Pons (tissue), 1 donor: ENCODE results near the gene ZBTB4.

Source experiments
- DNase-seq: peaks from one replicate; pipeline ENCODE4 v3.0.0-alpha.2; 2016; ENCODE audit warnings: low spot score

ZBTB4 gene, protein sequence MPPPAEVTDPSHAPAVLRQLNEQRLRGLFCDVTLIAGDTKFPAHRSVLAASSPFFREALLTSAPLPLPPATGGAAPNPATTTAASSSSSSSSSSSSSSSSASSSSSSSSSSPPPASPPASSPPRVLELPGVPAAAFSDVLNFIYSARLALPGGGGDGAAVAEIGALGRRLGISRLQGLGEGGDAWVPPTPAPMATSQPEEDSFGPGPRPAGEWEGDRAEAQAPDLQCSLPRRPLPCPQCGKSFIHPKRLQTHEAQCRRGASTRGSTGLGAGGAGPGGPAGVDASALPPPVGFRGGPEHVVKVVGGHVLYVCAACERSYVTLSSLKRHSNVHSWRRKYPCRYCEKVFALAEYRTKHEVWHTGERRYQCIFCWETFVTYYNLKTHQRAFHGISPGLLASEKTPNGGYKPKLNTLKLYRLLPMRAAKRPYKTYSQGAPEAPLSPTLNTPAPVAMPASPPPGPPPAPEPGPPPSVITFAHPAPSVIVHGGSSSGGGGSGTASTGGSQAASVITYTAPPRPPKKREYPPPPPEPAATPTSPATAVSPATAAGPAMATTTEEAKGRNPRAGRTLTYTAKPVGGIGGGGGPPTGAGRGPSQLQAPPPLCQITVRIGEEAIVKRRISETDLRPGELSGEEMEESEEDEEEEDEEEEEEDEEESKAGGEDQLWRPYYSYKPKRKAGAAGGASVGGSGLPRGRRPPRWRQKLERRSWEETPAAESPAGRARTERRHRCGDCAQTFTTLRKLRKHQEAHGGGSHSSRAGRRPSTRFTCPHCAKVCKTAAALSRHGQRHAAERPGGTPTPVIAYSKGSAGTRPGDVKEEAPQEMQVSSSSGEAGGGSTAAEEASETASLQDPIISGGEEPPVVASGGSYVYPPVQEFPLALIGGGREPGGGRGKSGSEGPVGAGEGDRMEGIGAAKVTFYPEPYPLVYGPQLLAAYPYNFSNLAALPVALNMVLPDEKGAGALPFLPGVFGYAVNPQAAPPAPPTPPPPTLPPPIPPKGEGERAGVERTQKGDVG

DNA sequence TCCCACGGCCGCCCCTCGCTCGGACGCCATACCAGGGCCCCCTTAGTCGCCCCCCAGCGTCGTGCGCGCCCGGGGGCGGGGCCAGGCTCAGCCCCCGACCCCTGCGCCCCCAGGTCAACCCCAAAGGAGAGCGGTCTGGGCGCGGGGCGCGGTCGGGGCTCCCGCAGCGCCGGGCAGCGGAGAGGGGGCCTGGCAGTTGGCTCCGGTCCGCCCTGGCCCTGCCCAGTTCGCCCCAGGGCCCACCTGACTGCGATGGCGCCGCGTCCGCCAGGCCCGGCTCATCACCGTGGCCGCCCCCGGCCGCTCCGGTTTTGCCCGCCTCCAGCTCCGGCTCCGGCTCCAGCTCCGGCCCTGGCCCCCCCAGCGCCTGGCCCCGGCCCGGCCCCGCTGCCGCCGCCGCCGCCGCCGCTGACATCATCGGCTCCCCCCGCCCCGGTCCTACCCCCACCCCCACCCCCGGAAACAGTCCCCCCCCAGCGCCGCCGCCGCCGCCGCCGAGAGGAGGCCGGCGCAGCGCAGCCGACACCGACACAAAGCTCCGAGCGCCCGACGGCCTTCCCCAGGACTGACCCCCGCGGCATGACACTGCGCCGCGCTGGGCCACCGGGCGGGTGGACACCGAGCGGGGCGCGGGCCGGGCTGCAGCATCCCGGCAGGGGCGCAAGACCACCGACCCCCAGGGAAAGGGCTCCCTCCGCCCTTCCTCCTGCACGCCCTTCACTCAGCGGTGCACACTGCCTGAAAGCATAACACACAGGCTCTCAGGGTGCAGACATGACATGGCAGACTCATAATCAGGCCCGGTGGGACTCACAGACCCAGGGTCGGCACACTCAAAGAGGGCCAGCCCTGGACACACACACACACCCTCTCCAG, at the start of gene ZBTB4:
TSS of gene ZBTB4 (minus strand) at position 419 of the 876 bp plus-strand sequence. CDS start 12,830 bp downstream, outside the sequence.
- DNase-seq, result no peak

- DNase-seq, result no peak
Observed at GRCh38 chr17:7528842-7529241, 49.4 kb upstream of the ZBTB4 start.

DNA sequence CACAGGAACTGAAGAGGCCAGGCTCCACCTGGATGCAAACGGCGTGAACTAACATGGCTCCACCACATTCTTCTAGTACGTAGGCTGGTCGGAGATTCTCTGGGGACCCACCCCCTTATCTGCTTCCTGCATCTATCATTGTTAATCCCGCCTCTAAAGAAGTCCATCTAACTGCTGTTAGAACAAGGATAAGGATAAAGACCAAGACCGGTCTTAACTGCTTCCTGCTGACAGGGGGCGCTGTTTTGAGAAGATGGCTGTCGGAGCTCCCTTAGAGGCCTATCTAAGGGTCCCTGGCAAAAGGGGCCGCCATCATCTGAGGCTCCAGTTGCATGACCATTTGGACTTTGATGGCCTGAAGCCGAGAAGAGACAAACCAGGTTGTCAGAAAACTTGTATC, 43.6 kb upstream of the ZBTB4 start:
- DNase-seq, result no peak

DNA sequence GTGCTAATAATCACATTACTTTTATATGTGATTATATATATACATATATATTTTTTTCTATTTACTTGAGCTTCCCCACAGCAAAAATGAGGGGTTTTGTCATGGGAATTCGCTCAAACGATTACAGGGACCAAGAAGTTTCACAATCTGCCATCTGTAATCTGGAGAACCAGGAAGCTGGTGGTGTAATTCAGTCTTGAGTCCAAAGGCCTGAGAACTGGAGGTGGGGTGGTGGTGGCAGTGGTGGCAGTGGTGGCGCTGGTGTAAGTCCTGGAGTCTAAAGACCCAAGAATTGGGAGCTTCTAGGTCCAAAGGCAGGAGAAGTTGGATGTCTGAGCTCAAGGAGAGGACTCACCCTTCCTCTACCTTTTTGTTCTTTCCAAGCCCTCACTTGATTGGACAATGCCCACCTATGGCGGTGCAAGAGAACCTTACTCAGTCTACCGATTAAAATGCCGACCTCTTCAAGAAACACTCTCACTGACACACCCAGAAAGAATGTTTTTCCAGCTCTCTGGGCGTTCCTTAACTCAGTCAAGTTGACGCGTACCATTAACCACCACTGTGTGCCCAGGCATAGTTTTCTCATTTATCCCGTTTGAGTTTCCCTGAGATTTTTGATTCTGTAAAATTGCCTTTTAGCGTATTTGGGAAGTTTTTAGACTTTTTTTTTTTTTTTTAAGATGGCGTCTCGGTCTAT, 36.6 kb upstream of the ZBTB4 start:
- peak; percentile 5 for DNase-seq

DNA sequence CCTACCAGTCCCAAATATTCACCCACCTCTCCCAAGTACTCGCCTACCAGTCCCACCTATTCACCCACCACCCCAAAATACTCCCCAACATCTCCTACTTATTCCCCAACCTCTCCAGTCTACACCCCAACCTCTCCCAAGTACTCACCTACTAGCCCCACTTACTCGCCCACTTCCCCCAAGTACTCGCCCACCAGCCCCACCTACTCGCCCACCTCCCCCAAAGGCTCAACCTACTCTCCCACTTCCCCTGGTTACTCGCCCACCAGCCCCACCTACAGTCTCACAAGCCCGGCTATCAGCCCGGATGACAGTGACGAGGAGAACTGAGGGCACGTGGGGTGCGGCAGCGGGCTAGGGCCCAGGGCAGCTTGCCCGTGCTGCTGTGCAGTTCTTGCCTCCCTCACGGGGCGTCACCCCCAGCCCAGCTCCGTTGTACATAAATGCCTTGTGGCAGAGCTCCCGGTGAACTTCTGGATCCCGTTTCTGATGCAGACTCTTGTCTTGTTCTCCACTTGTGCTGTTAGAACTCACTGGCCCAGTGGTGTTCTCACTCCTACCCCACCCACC, 34.5 kb upstream of the ZBTB4 start:
- no peak for DNase-seq

DNA sequence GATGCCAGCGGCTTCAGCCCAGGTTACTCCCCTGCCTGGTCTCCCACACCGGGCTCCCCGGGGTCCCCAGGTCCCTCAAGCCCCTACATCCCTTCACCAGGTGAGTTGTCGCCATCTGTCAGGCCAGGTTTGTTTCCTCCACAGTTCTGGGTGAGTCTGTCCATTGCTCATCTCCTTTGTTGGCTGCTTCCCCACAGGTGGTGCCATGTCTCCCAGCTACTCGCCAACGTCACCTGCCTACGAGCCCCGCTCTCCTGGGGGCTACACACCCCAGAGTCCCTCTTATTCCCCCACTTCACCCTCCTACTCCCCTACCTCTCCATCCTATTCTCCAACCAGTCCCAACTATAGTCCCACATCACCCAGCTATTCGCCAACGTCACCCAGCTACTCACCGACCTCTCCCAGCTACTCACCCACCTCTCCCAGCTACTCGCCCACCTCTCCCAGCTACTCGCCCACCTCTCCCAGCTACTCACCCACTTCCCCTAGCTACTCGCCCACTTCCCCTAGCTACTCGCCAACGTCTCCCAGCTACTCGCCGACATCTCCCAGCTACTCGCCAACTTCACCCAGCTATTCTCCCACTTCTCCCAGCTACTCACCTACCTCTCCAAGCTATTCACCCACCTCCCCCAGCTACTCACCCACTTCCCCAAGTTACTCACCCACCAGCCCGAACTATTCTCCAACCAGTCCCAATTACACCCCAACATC, 33.6 kb upstream of the ZBTB4 start:
- no peak for DNase-seq

DNA sequence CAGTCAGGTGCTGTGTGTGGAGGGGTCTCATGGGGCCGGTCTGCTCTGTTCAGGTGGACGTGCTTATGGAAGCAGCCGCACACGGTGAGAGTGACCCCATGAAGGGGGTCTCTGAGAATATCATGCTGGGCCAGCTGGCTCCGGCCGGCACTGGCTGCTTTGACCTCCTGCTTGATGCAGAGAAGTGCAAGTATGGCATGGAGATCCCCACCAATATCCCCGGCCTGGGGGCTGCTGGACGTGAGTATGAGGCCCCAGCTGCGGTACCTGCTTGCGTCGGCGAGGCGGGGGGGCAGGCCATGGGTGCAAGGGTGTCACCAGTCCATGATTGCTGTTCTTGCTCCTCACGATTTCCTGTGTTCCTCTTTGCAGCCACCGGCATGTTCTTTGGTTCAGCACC, 32.7 kb upstream of the ZBTB4 start:
- DNase-seq, result no peak

DNA sequence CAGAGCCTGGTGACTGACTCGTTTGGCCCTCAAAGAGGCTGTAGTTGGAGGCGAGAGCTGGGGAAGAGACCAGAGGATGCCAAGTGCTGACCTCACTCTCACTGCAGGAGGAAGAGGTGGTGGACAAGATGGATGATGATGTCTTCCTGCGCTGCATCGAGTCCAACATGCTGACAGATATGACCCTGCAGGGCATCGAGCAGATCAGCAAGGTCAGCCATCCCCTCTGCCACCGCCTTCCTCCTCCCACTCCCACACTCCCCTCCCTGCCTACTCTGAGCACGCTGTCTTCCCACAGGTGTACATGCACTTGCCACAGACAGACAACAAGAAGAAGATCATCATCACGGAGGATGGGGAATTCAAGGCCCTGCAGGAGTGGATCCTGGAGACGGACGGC, 31.7 kb upstream of the ZBTB4 start:
- no peak for DNase-seq

GRCh38 chr17:7509937-7510336, 30.5 kb upstream of the ZBTB4 start:
- DNase-seq, result no peak

GRCh38 chr17:7508846-7509245, 29.4 kb upstream of the ZBTB4 start:
- DNase-seq, result no peak

GRCh38 chr17:7508145-7508544, 28.7 kb upstream of the ZBTB4 start:
- DNase-seq, result no peak

GRCh38 chr17:7503521-7503920, 24.1 kb upstream of the ZBTB4 start:
- no peak for DNase-seq

- DNase-seq, result no peak
Observed at GRCh38 chr17:7502987-7503386, 23.6 kb upstream of the ZBTB4 start.

DNA sequence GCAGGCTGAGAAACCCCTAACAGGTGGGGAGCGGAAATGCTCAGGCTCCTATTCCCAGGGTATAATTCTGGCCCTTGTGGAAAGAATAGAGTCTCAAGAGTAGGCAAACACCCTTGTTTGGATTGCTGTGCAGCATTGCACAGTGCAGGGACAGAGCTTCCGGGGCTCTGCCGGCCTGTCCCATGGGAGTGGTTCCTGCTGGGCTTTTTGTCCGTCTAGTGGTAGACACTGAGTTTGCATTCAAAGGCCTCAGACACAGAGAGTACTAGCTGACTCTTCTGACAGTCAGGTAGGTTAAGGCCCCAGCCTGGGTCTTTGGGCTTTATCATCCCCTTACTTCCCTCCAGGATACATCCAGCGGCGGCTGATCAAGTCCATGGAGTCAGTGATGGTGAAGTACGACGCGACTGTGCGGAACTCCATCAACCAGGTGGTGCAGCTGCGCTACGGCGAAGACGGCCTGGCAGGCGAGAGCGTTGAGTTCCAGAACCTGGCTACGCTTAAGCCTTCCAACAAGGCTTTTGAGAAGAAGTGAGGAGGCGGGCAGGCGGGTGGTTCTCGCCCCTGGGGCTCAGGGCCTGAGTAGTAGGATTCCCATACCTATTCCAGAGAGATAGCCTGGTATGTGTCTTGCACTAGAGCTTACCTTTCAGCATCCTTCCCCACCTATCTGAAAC, 22.9 kb upstream of the ZBTB4 start:
- no peak for DNase-seq

DNA sequence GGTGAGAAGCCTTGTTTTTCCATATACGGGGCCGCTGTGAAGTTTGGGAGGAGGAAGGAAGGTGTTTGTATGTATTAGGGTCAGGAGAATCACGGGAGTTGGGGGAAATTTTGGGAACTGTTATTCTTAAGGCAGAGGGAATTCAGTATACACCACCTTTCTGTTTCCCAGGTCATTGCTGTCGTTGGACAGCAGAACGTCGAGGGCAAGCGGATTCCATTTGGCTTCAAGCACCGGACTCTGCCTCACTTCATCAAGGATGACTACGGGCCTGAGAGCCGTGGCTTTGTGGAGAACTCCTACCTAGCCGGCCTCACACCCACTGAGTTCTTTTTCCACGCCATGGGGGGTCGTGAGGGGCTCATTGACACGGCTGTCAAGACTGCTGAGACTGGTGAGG, 22.3 kb upstream of the ZBTB4 start:
- DNase-seq, result no peak

DNA sequence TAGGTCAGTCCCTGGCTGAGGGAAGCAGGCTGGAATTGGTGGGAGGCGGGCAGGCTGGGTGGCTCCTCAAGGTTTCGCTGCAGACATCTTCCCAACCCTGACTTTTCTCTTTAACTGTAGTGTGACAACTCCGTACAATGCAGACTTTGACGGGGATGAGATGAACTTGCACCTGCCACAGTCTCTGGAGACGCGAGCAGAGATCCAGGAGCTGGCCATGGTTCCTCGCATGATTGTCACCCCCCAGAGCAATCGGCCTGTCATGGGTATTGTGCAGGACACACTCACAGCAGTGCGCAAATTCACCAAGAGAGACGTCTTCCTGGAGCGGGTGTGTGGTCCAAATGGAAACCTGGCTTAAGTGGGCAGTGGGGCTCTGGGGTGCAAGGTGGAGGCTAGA, 19.7 kb upstream of the ZBTB4 start:
- no peak for DNase-seq

- no peak for DNase-seq
Observed at GRCh38 chr17:7497636-7498035, 18.2 kb upstream of the ZBTB4 start.

DNA sequence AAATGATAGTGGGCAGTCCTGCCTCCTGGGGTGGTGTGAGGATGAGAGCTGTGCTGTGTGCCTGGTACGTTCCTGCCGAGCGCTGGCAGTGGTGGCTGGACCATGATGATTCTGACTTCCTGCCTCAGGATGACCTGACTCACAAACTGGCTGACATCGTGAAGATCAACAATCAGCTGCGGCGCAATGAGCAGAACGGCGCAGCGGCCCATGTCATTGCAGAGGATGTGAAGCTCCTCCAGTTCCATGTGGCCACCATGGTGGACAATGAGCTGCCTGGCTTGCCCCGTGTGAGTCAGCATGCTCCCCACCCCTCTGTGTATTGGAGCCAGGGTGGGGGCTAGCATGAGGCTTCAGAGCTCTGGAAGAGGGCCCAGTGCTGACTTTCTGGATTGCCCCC, 17.8 kb upstream of the ZBTB4 start:
- DNase-seq, result no peak

GRCh38 chr17:7496470-7497183, 17.2 kb upstream of the ZBTB4 start:
- DNase-seq, result no peak
